CD4-positive, alpha-beta T cell treated with Interferon gamma for 1 hour (primary cell): ENCODE data around the gene THADA.
"Not testable (repeated sequence)": the region's sequence is repeated elsewhere in the genome, so short reads cannot be mapped to it uniquely, and the experiment has no call there.

Source experiments
- DNase-seq: peaks from one replicate; pipeline ENCODE4 v3.0.0-alpha.2; 2020

Gene THADA

GRCh38 chr2:43595603-43596412 is at the start of gene THADA:
Gene THADA (minus strand): TSS chr2:43596038. CDS start chr2:43592392, 3,646 bp downstream.
- DNase-seq, result peak; percentile 97

GRCh38 chr2:43643680-43644079 is 47.8 kb upstream of the THADA start:
- no peak for DNase-seq

- no peak for DNase-seq
Measured at GRCh38 chr2:43642363-43642762, 46.5 kb upstream of the THADA start.

GRCh38 chr2:43637030-43637803 is 41.4 kb upstream of the THADA start, which contains the start of gene PLEKHH2:
Gene PLEKHH2 (plus strand): TSS chr2:43637260. CDS start chr2:43644674, 7,414 bp downstream.
- DNase-seq, result peak; percentile 82

- peak; percentile 10 for DNase-seq
Measured at GRCh38 chr2:43636621-43637020, 40.8 kb upstream of the THADA start.

GRCh38 chr2:43636153-43636552 is 40.3 kb upstream of the THADA start:
- DNase-seq, result not testable (repeated sequence)

GRCh38 chr2:43634604-43635306 is 38.9 kb upstream of the THADA start:
- no peak for DNase-seq

- DNase-seq, result no peak
Measured at GRCh38 chr2:43631618-43632317, 35.9 kb upstream of the THADA start.

GRCh38 chr2:43622931-43623451 is 27.2 kb upstream of the THADA start:
- no peak for DNase-seq

GRCh38 chr2:43619511-43619910 is 23.7 kb upstream of the THADA start:
- no peak for DNase-seq

- DNase-seq, result no peak
Measured at GRCh38 chr2:43616967-43617680, 21.3 kb upstream of the THADA start.

- no peak for DNase-seq
Measured at GRCh38 chr2:43612944-43613343, 17.1 kb upstream of the THADA start.

GRCh38 chr2:43611987-43612894 is 16.4 kb upstream of the THADA start:
- DNase-seq, result peak; percentile 57

- no peak for DNase-seq
Measured at GRCh38 chr2:43610361-43610760, 14.5 kb upstream of the THADA start.

GRCh38 chr2:43609290-43609918 is 13.6 kb upstream of the THADA start:
- no peak for DNase-seq

- DNase-seq, result no peak
Measured at GRCh38 chr2:43605851-43606250, 10.0 kb upstream of the THADA start.

- DNase-seq, result no peak
Measured at GRCh38 chr2:43605079-43605655, 9.3 kb upstream of the THADA start.

- DNase-seq, result no peak
Measured at GRCh38 chr2:43604674-43605073, 8.8 kb upstream of the THADA start.

GRCh38 chr2:43600596-43600995 is 4.8 kb upstream of the THADA start:
- not testable (repeated sequence) for DNase-seq

- DNase-seq, result no peak
Measured at GRCh38 chr2:43594875-43595274, 963 bp downstream of the THADA start.
